NCI-H2227 (cell line): ENCODE results near the gene KLK2.

Source experiments
- DNase-seq: peaks from one replicate; lab custom pipeline; 2025; ENCODE audit not compliant: unreplicated experiment; lab: John Stamatoyannopoulos, UW

Gene KLK2

DNA sequence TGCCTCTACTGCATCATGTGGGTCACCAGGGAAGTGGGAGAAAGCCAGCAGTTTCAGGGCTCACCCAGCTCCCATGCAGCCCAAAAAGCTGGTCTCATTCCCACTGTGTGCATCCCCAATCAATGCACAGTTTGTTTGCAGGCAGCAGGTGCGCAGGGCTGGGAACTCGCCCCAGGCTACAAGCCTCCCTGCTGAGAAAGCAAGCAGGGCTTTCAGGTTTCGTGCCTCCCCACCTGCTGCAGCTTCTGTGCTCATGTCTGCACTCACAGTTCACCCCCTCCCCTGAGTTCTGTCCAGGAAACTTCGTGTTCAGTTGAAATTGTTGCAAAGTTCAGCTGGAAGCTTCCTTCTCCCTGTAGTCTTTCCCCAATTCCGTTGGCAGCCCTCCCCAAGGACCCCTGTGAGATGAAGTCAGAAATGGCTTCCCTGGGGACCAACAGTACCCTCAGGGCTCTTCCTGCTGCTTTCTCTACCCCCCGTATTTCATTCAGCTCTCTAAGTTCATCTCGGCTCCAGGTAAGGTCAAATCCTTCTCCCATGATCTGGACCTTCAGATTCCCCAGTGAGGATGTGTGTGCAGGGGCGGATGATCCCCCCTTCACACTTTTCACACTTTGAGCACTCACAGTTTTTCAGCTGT is 28.8 kb upstream of the KLK2 start:
- no peak for DNase-seq

- DNase-seq, result no peak
These were observed 22.5 kb upstream of the KLK2 start for GRCh38 chr19:50850738-50851137.

- no peak for DNase-seq
These were observed 21.6 kb upstream of the KLK2 start for GRCh38 chr19:50851620-50852019.

DNA sequence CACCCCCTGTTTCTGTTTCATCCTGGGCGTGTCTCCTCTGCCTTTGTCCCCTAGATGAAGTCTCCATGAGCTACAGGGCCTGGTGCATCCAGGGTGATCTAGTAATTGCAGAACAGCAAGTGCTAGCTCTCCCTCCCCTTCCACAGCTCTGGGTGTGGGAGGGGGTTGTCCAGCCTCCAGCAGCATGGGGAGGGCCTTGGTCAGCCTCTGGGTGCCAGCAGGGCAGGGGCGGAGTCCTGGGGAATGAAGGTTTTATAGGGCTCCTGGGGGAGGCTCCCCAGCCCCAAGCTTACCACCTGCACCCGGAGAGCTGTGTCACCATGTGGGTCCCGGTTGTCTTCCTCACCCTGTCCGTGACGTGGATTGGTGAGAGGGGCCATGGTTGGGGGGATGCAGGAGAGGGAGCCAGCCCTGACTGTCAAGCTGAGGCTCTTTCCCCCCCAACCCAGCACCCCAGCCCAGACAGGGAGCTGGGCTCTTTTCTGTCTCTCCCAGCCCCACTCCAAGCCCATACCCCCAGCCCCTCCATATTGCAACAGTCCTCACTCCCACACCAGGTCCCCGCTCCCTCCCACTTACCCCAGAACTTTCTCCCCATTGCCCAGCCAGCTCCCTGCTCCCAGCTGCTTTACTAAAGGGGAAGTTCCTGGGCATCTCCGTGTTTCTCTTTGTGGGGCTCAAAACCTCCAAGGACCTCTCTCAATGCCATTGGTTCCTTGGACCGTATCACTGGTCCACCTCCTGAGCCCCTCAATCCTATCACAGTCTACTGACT is 18.4 kb upstream of the KLK2 start, which contains the start of gene KLK3:
Gene KLK3 (plus strand): TSS at position 280 of the 775 bp plus-strand sequence. CDS start 41 bp downstream, at position 321.
- DNase-seq, result no peak

GRCh38 chr19:50857366-50857765 is 15.9 kb upstream of the KLK2 start:
- DNase-seq, result no peak

DNA sequence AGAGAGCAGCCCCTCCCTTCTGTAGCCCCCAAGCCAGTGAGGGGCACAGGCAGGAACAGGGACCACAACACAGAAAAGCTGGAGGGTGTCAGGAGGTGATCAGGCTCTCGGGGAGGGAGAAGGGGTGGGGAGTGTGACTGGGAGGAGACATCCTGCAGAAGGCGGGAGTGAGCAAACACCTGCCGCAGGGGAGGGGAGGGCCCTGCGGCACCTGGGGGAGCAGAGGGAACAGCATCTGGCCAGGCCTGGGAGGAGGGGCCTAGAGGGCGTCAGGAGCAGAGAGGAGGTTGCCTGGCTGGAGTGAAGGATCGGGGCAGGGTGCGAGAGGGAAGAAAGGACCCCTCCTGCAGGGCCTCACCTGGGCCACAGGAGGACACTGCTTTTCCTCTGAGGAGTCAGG is 14.4 kb upstream of the KLK2 start:
- DNase-seq, result no peak

DNA sequence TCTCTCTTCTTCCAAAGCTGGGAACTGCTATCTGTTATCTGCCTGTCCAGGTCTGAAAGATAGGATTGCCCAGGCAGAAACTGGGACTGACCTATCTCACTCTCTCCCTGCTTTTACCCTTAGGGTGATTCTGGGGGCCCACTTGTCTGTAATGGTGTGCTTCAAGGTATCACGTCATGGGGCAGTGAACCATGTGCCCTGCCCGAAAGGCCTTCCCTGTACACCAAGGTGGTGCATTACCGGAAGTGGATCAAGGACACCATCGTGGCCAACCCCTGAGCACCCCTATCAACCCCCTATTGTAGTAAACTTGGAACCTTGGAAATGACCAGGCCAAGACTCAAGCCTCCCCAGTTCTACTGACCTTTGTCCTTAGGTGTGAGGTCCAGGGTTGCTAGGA is 13.4 kb upstream of the KLK2 start:
- DNase-seq, result no peak

GRCh38 chr19:50861010-50861409 is 12.2 kb upstream of the KLK2 start:
- no peak for DNase-seq

GRCh38 chr19:50861496-50862286 is 11.5 kb upstream of the KLK2 start:
- no peak for DNase-seq

GRCh38 chr19:50869479-50869878 is 3.8 kb upstream of the KLK2 start:
- no peak for DNase-seq

DNA sequence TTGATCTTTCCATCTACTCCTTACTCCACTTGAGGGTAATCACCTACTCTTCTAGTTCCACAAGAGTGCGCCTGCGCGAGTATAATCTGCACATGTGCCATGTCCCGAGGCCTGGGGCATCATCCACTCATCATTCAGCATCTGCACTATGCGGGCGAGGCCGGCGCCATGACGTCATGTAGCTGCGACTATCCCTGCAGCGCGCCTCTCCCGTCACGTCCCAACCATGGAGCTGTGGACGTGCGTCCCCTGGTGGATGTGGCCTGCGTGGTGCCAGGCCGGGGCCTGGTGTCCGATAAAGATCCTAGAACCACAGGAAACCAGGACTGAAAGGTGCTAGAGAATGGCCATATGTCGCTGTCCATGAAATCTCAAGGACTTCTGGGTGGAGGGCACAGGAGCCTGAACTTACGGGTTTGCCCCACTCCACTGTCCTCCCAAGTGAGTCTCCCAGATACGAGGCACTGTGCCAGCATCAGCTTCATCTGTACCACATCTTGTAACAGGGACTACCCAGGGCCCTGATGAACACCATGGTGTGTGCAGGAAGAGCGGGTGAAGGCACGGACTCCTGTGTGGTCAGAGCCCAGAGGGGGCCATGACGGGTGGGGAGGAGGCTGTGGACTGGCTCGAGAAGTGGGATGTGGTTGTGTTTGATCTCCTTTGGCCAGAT is 2.7 kb upstream of the KLK2 start:
- DNase-seq, result no peak

DNA sequence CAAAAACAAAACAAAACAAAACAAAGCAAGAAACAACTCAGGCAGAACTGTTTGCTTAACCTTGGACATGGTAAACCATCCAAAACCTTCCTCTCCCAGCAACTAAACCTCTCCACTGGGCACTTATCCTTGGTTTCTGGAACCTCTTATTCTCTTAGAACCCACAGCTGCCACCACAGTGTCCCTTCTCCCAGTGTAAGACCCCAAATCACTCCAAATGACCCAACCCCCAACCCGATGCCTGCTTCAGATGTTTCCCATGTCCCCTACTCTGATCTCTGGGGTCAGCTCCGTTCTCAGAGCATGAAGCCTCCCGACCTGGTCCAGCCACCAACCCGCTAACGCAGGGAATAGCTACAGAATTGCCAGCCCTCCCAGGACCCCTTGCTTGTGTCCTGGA is 972 bp downstream of the KLK2 start:
- no peak for DNase-seq

GRCh38 chr19:50875795-50876422 is 2.7 kb downstream of the KLK2 start:
- no peak for DNase-seq

GRCh38 chr19:50876456-50876855 is 3.2 kb downstream of the KLK2 start:
- DNase-seq, result no peak

- no peak for DNase-seq
These were observed 4.1 kb downstream of the KLK2 start for GRCh38 chr19:50877338-50877737.

DNA sequence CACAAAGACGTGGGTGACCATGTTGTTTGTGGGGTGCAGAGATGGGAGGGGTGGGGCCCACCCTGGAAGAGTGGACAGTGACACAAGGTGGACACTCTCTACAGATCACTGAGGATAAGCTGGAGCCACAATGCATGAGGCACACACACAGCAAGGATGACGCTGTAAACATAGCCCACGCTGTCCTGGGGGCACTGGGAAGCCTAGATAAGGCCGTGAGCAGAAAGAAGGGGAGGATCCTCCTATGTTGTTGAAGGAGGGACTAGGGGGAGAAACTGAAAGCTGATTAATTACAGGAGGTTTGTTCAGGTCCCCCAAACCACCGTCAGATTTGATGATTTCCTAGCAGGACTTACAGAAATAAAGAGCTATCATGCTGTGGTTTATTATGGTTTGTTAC is 5.6 kb downstream of the KLK2 start:
- no peak for DNase-seq

GRCh38 chr19:50880241-50880640 is 7.0 kb downstream of the KLK2 start:
- DNase-seq, result no peak

- DNase-seq, result no peak
These were observed 8.9 kb downstream of the KLK2 start for GRCh38 chr19:50882188-50882587.

GRCh38 chr19:50889638-50890037 is 16.4 kb downstream of the KLK2 start:
- no peak for DNase-seq

- DNase-seq, result no peak
These were observed 17.4 kb downstream of the KLK2 start for GRCh38 chr19:50890422-50891252.
